ENCODE data around the gene POLR3A.
"Not testable (repeated sequence)": the region's sequence is repeated elsewhere in the genome, so short reads cannot be mapped to it uniquely, and the experiment has no call there.

The POLR3A gene

GRCh38 chr10:78029269-78030226 is at the start of gene POLR3A:
Gene POLR3A (minus strand): TSS chr10:78029515. CDS start chr10:78029407, 108 bp downstream.
- peak; percentile 98 for DNase-seq
- in situ Hi-C loops (cut with MboI; ENCODE audit: low pct_unique_long_range_greater_than_20kb, low sequenced_read_pairs) = loop anchor here (25.0 kb wide), 1 partner anchor 1158 kb away; no protein-coding TSS in a partner anchor

- DNase-seq = no peak
- in situ Hi-C loops (cut with MboI; ENCODE audit: low pct_unique_long_range_greater_than_20kb, low sequenced_read_pairs) = no loop called here
Observed at GRCh38 chr10:78078539-78079330, 49.4 kb upstream of the POLR3A start.

GRCh38 chr10:78075806-78076205 is 46.5 kb upstream of the POLR3A start:
- DNase-seq; in situ Hi-C loops (cut with MboI; ENCODE audit: low pct_unique_long_range_greater_than_20kb, low sequenced_read_pairs): not testable (repeated sequence)

GRCh38 chr10:78072504-78072903 is 43.2 kb upstream of the POLR3A start:
- in situ Hi-C loops (cut with MboI; ENCODE audit: low pct_unique_long_range_greater_than_20kb, low sequenced_read_pairs) = no loop called here
- no peak for DNase-seq

GRCh38 chr10:78071857-78072179 is 42.5 kb upstream of the POLR3A start:
- in situ Hi-C loops (cut with MboI; ENCODE audit: low pct_unique_long_range_greater_than_20kb, low sequenced_read_pairs) = no loop called here
- DNase-seq = no peak

- in situ Hi-C loops (cut with MboI; ENCODE audit: low pct_unique_long_range_greater_than_20kb, low sequenced_read_pairs) = no loop called here
- DNase-seq = no peak
Observed at GRCh38 chr10:78071140-78071856, 42.0 kb upstream of the POLR3A start.

- in situ Hi-C loops (cut with MboI; ENCODE audit: low pct_unique_long_range_greater_than_20kb, low sequenced_read_pairs) = no loop called here
Observed at GRCh38 chr10:78070726-78071125, 41.4 kb upstream of the POLR3A start.

GRCh38 chr10:78070064-78070463 is 40.7 kb upstream of the POLR3A start:
- in situ Hi-C loops (cut with MboI; ENCODE audit: low pct_unique_long_range_greater_than_20kb, low sequenced_read_pairs); DNase-seq: not testable (repeated sequence)

More at GRCh38 chr10:78070726-78071125, 41.4 kb upstream of the POLR3A start:
- no peak for DNase-seq

- in situ Hi-C loops (cut with MboI; ENCODE audit: low pct_unique_long_range_greater_than_20kb, low sequenced_read_pairs) = no loop called here
Observed at GRCh38 chr10:78069151-78069550, 39.8 kb upstream of the POLR3A start.

GRCh38 chr10:78066728-78067430 is 37.6 kb upstream of the POLR3A start:
- in situ Hi-C loops (cut with MboI; ENCODE audit: low pct_unique_long_range_greater_than_20kb, low sequenced_read_pairs) = no loop called here

More at GRCh38 chr10:78069151-78069550, 39.8 kb upstream of the POLR3A start:
- DNase-seq = no peak

GRCh38 chr10:78066012-78066411 is 36.7 kb upstream of the POLR3A start:
- in situ Hi-C loops (cut with MboI; ENCODE audit: low pct_unique_long_range_greater_than_20kb, low sequenced_read_pairs) = no loop called here
- DNase-seq = no peak

More at GRCh38 chr10:78066728-78067430, 37.6 kb upstream of the POLR3A start:
- no peak for DNase-seq

GRCh38 chr10:78065611-78066010 is 36.3 kb upstream of the POLR3A start:
- DNase-seq = no peak
- in situ Hi-C loops (cut with MboI; ENCODE audit: low pct_unique_long_range_greater_than_20kb, low sequenced_read_pairs) = no loop called here

- in situ Hi-C loops (cut with MboI; ENCODE audit: low pct_unique_long_range_greater_than_20kb, low sequenced_read_pairs); DNase-seq: not testable (repeated sequence)
Observed at GRCh38 chr10:78064919-78065318, 35.6 kb upstream of the POLR3A start.

GRCh38 chr10:78063236-78063635 is 33.9 kb upstream of the POLR3A start:
- DNase-seq = no peak
- in situ Hi-C loops (cut with MboI; ENCODE audit: low pct_unique_long_range_greater_than_20kb, low sequenced_read_pairs) = no loop called here

- in situ Hi-C loops (cut with MboI; ENCODE audit: low pct_unique_long_range_greater_than_20kb, low sequenced_read_pairs) = no loop called here
- DNase-seq = no peak
Observed at GRCh38 chr10:78062296-78062695, 33.0 kb upstream of the POLR3A start.

- DNase-seq = no peak
- in situ Hi-C loops (cut with MboI; ENCODE audit: low pct_unique_long_range_greater_than_20kb, low sequenced_read_pairs) = no loop called here
Observed at GRCh38 chr10:78059906-78060702, 30.8 kb upstream of the POLR3A start.

GRCh38 chr10:78058562-78058961 is 29.2 kb upstream of the POLR3A start:
- in situ Hi-C loops (cut with MboI; ENCODE audit: low pct_unique_long_range_greater_than_20kb, low sequenced_read_pairs) = no loop called here
- no peak for DNase-seq
